ENCODE data around the gene RIMS3. TPM values are rescaled to one million over a fixed set of nuclear protein-coding genes. Genes with fewer than 3 reads are reported as not detected.

Gene RIMS3
- total RNA-seq, 1 donor from 2014 or later = 17.2 TPM

DNA sequence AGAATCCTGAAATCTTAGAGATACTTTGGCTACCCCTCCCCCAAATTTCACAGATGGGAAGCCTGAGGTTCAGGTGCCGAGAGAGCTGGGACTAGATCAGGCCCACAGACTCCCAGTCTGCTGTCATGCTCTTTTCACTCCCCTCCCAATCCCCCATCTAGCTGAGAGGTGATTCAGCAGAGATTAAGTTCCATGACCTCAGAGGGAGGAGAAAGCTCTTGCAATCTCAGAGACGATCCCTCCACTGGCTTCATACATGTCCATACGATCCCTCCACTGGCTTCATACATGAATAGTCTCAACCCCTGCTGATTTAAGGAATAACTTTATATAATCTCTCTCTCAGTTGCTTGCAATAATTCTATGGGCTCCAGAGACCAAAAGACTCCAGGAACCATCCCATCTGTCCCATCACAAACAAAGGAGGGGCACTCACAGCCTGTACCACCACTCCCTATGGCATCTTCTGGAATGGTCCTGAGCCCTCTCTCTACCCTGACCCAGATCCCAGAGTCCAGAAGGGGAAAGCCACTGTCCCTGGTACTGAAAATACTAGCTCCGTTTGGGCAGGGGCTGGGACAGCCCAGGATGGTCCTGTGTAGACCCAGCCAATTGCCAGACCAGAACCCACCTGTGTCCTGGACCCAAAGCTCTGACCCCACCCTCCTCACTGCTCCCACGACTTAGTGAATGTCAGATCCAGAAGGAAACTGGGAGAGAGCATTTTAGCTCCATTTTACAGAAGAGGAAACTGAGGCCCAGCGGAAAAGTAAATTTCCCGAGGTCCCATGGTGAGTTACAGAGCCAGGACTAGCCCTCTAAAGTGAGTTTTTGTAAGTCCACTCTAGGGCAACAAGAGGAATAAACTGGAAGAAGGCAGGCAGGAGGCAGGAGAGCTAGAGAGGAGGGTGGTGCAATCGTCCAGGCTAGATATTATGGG lies 27.1 kb downstream of the RIMS3 start:
- peak; percentile 38 for DNase-seq (ENCODE audit: low spot score)
- Mint-ChIP-seq H3K27me3 (ENCODE audit: insufficient read depth, low read depth) (no peaks in the 10 kb centered on the region), H3K27ac (no peak overlapping the region), H3K4me3 (no peak overlapping the region), H3K4me1 (peaks cover 17% of the 10 kb centered on the region), H3K36me3 (peaks cover 10% of the 10 kb centered on the region), H3K9me3 (peaks cover 2% of the 10 kb centered on the region)
- Histone ChIP-seq H3K9ac (no peak overlapping the region), H3K27me3 (no peaks in the 10 kb centered on the region), H3K4me1 (no peaks in the 10 kb centered on the region), H3F3A (ENCODE audit: low read depth) (no peaks in the 10 kb centered on the region), H3K36me3 (no peaks in the 10 kb centered on the region), H3K79me2 (ENCODE audit: low read depth) (no peaks in the 10 kb centered on the region), H3K4me3 (no peak overlapping the region), H3K4me2 (no peak overlapping the region), H4K20me1 (ENCODE audit: low read depth) (peaks cover 11% of the 10 kb centered on the region), H2AFZ (replicated peaks) (no peak overlapping the region), H3K27ac (no peak overlapping the region), H3K9me3 (ENCODE audit: low read depth) (no peaks in the 10 kb centered on the region)
- TF ChIP-seq EZH2 (IDR thresholded peaks at IDR 0.05) (no peak), CTCF (IDR thresholded peaks at IDR 0.05) (no peak), EZH2phosphoT487 (IDR thresholded peaks at IDR 0.05) (no peak)

- no peak for TF ChIP-seq EZH2phosphoT487 (IDR thresholded peaks at IDR 0.05)
- no peak for TF ChIP-seq CTCF (IDR thresholded peaks at IDR 0.05)
- TF ChIP-seq EZH2 (IDR thresholded peaks at IDR 0.05) = no peak
- Histone ChIP-seq H3K27me3 (no peaks in the 10 kb centered on the region), H3K79me2 (ENCODE audit: low read depth) (no peaks in the 10 kb centered on the region), H3K4me1 (no peaks in the 10 kb centered on the region), H3K4me2 (no peak overlapping the region), H3K9me3 (ENCODE audit: low read depth) (no peaks in the 10 kb centered on the region), H3K36me3 (no peaks in the 10 kb centered on the region), H4K20me1 (ENCODE audit: low read depth) (peaks cover 11% of the 10 kb centered on the region), H3F3A (ENCODE audit: low read depth) (no peaks in the 10 kb centered on the region), H3K27ac (no peak overlapping the region), H3K9ac (no peak overlapping the region), H3K4me3 (no peak overlapping the region), H2AFZ (replicated peaks) (no peak overlapping the region)
- H3K36me3 Mint-ChIP-seq = peaks cover 10% of the 10 kb centered on the region
- DNase-seq (ENCODE audit: low spot score) = no peak
- H3K27me3 Mint-ChIP-seq (ENCODE audit: insufficient read depth, low read depth) = no peaks in the 10 kb centered on the region
- no peak overlapping the region for H3K27ac Mint-ChIP-seq
- no peak overlapping the region for H3K4me3 Mint-ChIP-seq
- H3K4me1 Mint-ChIP-seq = peaks cover 17% of the 10 kb centered on the region
- peaks cover 2% of the 10 kb centered on the region for H3K9me3 Mint-ChIP-seq
Measured at GRCh38 chr1:40637470-40638007, 27.9 kb downstream of the RIMS3 start.

- H4K20me1 ChIP-seq (ENCODE audit: low read depth) = peaks cover 11% of the 10 kb centered on the region
- H3K9me3 ChIP-seq (ENCODE audit: low read depth) = no peaks in the 10 kb centered on the region
- H3K4me3 Mint-ChIP-seq = no peak overlapping the region
- H3K4me1 Mint-ChIP-seq = peaks cover 17% of the 10 kb centered on the region
- H3K36me3 ChIP-seq = no peaks in the 10 kb centered on the region
- H3K36me3 Mint-ChIP-seq = peaks cover 10% of the 10 kb centered on the region
- H3K27me3 ChIP-seq = no peaks in the 10 kb centered on the region
- no peaks in the 10 kb centered on the region for H3K27me3 Mint-ChIP-seq (ENCODE audit: insufficient read depth, low read depth)
- H3K27ac Mint-ChIP-seq = no peak overlapping the region
- H3K27ac ChIP-seq = no peak overlapping the region
- H3K4me3 ChIP-seq = no peak overlapping the region
- H2AFZ ChIP-seq (replicated peaks) = no peak overlapping the region
- peaks cover 2% of the 10 kb centered on the region for H3K9me3 Mint-ChIP-seq
- DNase-seq (ENCODE audit: low spot score) = no peak
- H3K4me2 ChIP-seq = no peak overlapping the region
- no peaks in the 10 kb centered on the region for H3K79me2 ChIP-seq (ENCODE audit: low read depth)
- TF ChIP-seq EZH2phosphoT487 (IDR thresholded peaks at IDR 0.05) (no peak), EZH2 (IDR thresholded peaks at IDR 0.05) (no peak), CTCF (IDR thresholded peaks at IDR 0.05) (no peak)
- H3K9ac ChIP-seq = no peak overlapping the region
- no peaks in the 10 kb centered on the region for H3F3A ChIP-seq (ENCODE audit: low read depth)
- no peaks in the 10 kb centered on the region for H3K4me1 ChIP-seq
Measured at GRCh38 chr1:40636777-40637176, 28.7 kb downstream of the RIMS3 start.
